ENCODE measurements around the gene NRG2. TPM values are rescaled to one million over a fixed set of nuclear protein-coding genes. Genes with fewer than 3 reads are reported as not detected.

The NRG2 gene
- total RNA-seq, 6 experiments from 2014 or later = 0.07 to 0.77 (median 0.14) TPM; not detected in 1

GRCh38 chr5:139956342-139956741 is 86.8 kb downstream of the NRG2 start:
- Histone ChIP-seq H3K4me1 (no peaks in the 10 kb centered on the region), H3K27ac (no peak overlapping the region), H3K9me3 (no peaks in the 10 kb centered on the region), H3K27me3 (no peaks in the 10 kb centered on the region), H3K36me3 (no peaks in the 10 kb centered on the region), H3K4me3 (no peak overlapping the region)
- TF ChIP-seq, protein P1, sequence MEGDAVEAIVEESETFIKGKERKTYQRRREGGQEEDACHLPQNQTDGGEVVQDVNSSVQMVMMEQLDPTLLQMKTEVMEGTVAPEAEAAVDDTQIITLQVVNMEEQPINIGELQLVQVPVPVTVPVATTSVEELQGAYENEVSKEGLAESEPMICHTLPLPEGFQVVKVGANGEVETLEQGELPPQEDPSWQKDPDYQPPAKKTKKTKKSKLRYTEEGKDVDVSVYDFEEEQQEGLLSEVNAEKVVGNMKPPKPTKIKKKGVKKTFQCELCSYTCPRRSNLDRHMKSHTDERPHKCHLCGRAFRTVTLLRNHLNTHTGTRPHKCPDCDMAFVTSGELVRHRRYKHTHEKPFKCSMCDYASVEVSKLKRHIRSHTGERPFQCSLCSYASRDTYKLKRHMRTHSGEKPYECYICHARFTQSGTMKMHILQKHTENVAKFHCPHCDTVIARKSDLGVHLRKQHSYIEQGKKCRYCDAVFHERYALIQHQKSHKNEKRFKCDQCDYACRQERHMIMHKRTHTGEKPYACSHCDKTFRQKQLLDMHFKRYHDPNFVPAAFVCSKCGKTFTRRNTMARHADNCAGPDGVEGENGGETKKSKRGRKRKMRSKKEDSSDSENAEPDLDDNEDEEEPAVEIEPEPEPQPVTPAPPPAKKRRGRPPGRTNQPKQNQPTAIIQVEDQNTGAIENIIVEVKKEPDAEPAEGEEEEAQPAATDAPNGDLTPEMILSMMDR (IDR thresholded peaks at IDR 0.05) = no peak
- TF ChIP-seq POLR2A (IDR thresholded peaks at IDR 0.05) = no peak
- 79% methylated on average over 2 of the region's 4 CpGs for WGBS (ENCODE audit: insufficient coverage, low coverage, low lambda C conversion rate, missing lambda C conversion rate)
- DNase-seq (no peak), ATAC-seq (no peak)
- intact Hi-C loops (cut with DNase I) = no loop called here

GRCh38 chr5:139955616-139956273 is 87.4 kb downstream of the NRG2 start:
- no peaks in the 10 kb centered on the region for H3K36me3 ChIP-seq
- intact Hi-C loops (cut with DNase I) = no loop called here
- DNase-seq (no peak), ATAC-seq (no peak)
- no peaks in the 10 kb centered on the region for H3K4me1 ChIP-seq
- TF ChIP-seq, protein P1 (IDR thresholded peaks at IDR 0.05) = no peak
- no peak for TF ChIP-seq POLR2A (IDR thresholded peaks at IDR 0.05)
- H3K4me3 ChIP-seq = no peak overlapping the region
- H3K27me3 ChIP-seq = no peaks in the 10 kb centered on the region
- WGBS (ENCODE audit: insufficient coverage, low coverage, low lambda C conversion rate, missing lambda C conversion rate) = 35% methylated on average over 3 of the region's 5 CpGs
- no peaks in the 10 kb centered on the region for H3K9me3 ChIP-seq
- H3K27ac ChIP-seq = no peak overlapping the region

GRCh38 chr5:139955053-139955605 is 88.0 kb downstream of the NRG2 start:
- no peak for DNase-seq
- WGBS (ENCODE audit: insufficient coverage, low coverage, low lambda C conversion rate, missing lambda C conversion rate) = 62% methylated on average over 5 of the region's 5 CpGs
- Histone ChIP-seq H3K4me1 (no peaks in the 10 kb centered on the region), H3K27ac (no peak overlapping the region), H3K27me3 (no peaks in the 10 kb centered on the region), H3K36me3 (no peaks in the 10 kb centered on the region), H3K4me3 (no peak overlapping the region), H3K9me3 (no peaks in the 10 kb centered on the region)
- TF ChIP-seq, protein P1 (IDR thresholded peaks at IDR 0.05) = no peak
- no peak for TF ChIP-seq POLR2A (IDR thresholded peaks at IDR 0.05)
- no peak for ATAC-seq
- intact Hi-C loops (cut with DNase I) = no loop called here

DNA sequence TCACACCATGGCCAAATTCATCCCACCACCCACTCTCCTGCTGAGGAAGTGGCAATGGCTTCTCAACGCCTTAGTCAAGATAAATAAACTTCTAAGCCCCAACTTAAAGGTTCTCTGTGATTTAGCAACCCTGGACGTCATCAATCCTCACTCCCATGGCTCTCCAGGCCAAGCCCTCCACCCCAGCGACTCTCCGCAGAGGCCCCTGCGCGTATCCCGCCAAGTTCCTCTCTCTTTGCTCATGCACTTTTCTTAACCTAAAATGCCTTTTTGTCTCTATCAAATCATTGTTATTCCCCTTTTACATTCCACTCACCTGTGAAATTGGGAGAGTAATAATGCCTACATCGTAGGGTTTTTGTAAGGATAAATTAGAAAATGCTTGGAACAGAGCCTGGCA is 88.6 kb downstream of the NRG2 start:
- Histone ChIP-seq H3K9me3 (no peaks in the 10 kb centered on the region), H3K4me3 (no peak overlapping the region), H3K27me3 (no peaks in the 10 kb centered on the region), H3K36me3 (no peaks in the 10 kb centered on the region), H3K4me1 (no peaks in the 10 kb centered on the region), H3K27ac (no peak overlapping the region)
- 81% methylated on average over 8 of the region's 8 CpGs for WGBS (ENCODE audit: insufficient coverage, low coverage, low lambda C conversion rate, missing lambda C conversion rate)
- intact Hi-C loops (cut with DNase I) = no loop called here
- no peak for DNase-seq
- no peak for ATAC-seq
- TF ChIP-seq, protein P1 (IDR thresholded peaks at IDR 0.05) = no peak
- no peak for TF ChIP-seq POLR2A (IDR thresholded peaks at IDR 0.05)
